ENCODE measurements around the gene NFIB. TPM values are rescaled to one million over a fixed set of nuclear protein-coding genes. Genes with fewer than 3 reads are reported as not detected.

Gene NFIB
- total RNA-seq, 1 donor from 2014 or later = 0.30 TPM

DNA sequence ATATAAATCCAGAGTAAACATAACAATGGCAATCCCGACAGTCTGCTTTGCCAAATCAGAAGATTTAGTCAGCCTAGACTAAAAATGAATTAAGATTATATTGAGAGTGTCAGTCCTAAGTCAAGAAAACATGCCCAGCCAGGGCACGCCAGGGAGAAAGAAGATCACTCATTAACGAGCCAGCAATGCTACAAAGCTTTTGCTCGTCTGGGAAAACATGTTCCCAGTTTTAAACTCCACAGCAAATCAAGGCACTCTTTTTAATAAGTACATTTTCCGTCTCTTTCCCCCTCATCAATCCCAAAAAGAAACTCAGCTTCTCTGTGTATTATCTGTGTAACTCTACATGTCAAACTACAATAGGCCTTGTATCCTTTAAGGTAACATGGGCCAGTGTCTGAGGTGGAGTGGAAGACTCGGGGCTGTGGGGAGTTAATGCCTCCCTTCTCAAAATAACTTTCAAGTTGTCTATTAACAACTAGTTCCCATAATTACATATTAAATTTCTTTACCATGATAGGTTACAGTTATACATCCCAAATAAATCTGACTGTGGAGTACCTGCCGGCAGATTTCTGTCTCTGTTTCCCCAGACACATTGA, 40.9 kb downstream of the NFIB start:
- H3K4me3 ChIP-seq = no peak overlapping the region
- H3K4me2 ChIP-seq = peak overlapping the region; percentile 65
- no peaks in the 10 kb centered on the region for H3K9me3 Mint-ChIP-seq
- no peaks in the 10 kb centered on the region for H3K27me3 ChIP-seq
- H3K36me3 Mint-ChIP-seq = no peaks in the 10 kb centered on the region
- no peak overlapping the region for H3K27ac ChIP-seq
- TF ChIP-seq EZH2phosphoT487 (IDR thresholded peaks at IDR 0.05) (no peak), EZH2 (IDR thresholded peaks at IDR 0.05) (no peak), CTCF (IDR thresholded peaks at IDR 0.05) (no peak)
- peak overlapping the region; percentile 64 for H2AFZ ChIP-seq (replicated peaks)
- no peaks in the 10 kb centered on the region for H3F3A ChIP-seq (ENCODE audit: low read depth)
- no peaks in the 10 kb centered on the region for H3K79me2 ChIP-seq (ENCODE audit: low read depth)
- H3K4me1 ChIP-seq = peaks cover 26% of the 10 kb centered on the region
- no peaks in the 10 kb centered on the region for H3K27me3 Mint-ChIP-seq (ENCODE audit: insufficient read depth, low read depth)
- no peak overlapping the region for H3K4me3 Mint-ChIP-seq
- DNase-seq (ENCODE audit: low spot score) = no peak
- no peaks in the 10 kb centered on the region for H3K9me3 ChIP-seq (ENCODE audit: low read depth)
- peaks cover 31% of the 10 kb centered on the region for H3K4me1 Mint-ChIP-seq
- H4K20me1 ChIP-seq (ENCODE audit: low read depth) = no peaks in the 10 kb centered on the region
- no peak overlapping the region for H3K27ac Mint-ChIP-seq
- no peaks in the 10 kb centered on the region for H3K36me3 ChIP-seq
- H3K9ac ChIP-seq = no peak overlapping the region

GRCh38 chr9:14271093-14271673, 42.8 kb downstream of the NFIB start:
- H3K4me3 ChIP-seq = no peak overlapping the region
- no peaks in the 10 kb centered on the region for H3K9me3 ChIP-seq (ENCODE audit: low read depth)
- no peaks in the 10 kb centered on the region for H3K27me3 Mint-ChIP-seq (ENCODE audit: insufficient read depth, low read depth)
- no peaks in the 10 kb centered on the region for H3K79me2 ChIP-seq (ENCODE audit: low read depth)
- no peaks in the 10 kb centered on the region for H3F3A ChIP-seq (ENCODE audit: low read depth)
- DNase-seq (ENCODE audit: low spot score) = peak; percentile 43
- H3K36me3 Mint-ChIP-seq = no peaks in the 10 kb centered on the region
- peaks cover 26% of the 10 kb centered on the region for H3K4me1 ChIP-seq
- H3K27me3 ChIP-seq = no peaks in the 10 kb centered on the region
- peak overlapping the region; percentile 51 for H2AFZ ChIP-seq (replicated peaks)
- no peak overlapping the region for H3K27ac ChIP-seq
- TF ChIP-seq EZH2 (IDR thresholded peaks at IDR 0.05) (no peak), CTCF (IDR thresholded peaks at IDR 0.05) (no peak), EZH2phosphoT487 (IDR thresholded peaks at IDR 0.05) (no peak)
- no peak overlapping the region for H3K4me2 ChIP-seq
- H3K27ac Mint-ChIP-seq = no peak overlapping the region
- H3K4me3 Mint-ChIP-seq = no peak overlapping the region
- no peaks in the 10 kb centered on the region for H3K9me3 Mint-ChIP-seq
- no peaks in the 10 kb centered on the region for H3K36me3 ChIP-seq
- peaks cover 31% of the 10 kb centered on the region for H3K4me1 Mint-ChIP-seq
- no peaks in the 10 kb centered on the region for H4K20me1 ChIP-seq (ENCODE audit: low read depth)
- no peak overlapping the region for H3K9ac ChIP-seq

GRCh38 chr9:14270358-14271092, 43.4 kb downstream of the NFIB start:
- Mint-ChIP-seq H3K27me3 (ENCODE audit: insufficient read depth, low read depth) (no peaks in the 10 kb centered on the region), H3K27ac (no peak overlapping the region), H3K36me3 (no peaks in the 10 kb centered on the region), H3K9me3 (no peaks in the 10 kb centered on the region), H3K4me3 (no peak overlapping the region), H3K4me1 (peaks cover 28% of the 10 kb centered on the region)
- H3K27me3 ChIP-seq = no peaks in the 10 kb centered on the region
- H3K4me3 ChIP-seq = no peak overlapping the region
- H3F3A ChIP-seq (ENCODE audit: low read depth) = no peaks in the 10 kb centered on the region
- H3K79me2 ChIP-seq (ENCODE audit: low read depth) = no peaks in the 10 kb centered on the region
- no peak for DNase-seq (ENCODE audit: low spot score)
- no peak overlapping the region for H3K9ac ChIP-seq
- no peak overlapping the region for H3K27ac ChIP-seq
- H4K20me1 ChIP-seq (ENCODE audit: low read depth) = no peaks in the 10 kb centered on the region
- no peaks in the 10 kb centered on the region for H3K36me3 ChIP-seq
- TF ChIP-seq EZH2 (IDR thresholded peaks at IDR 0.05) (no peak), EZH2phosphoT487 (IDR thresholded peaks at IDR 0.05) (no peak), CTCF (IDR thresholded peaks at IDR 0.05) (no peak)
- H3K4me1 ChIP-seq = peaks cover 26% of the 10 kb centered on the region
- no peaks in the 10 kb centered on the region for H3K9me3 ChIP-seq (ENCODE audit: low read depth)
- H2AFZ ChIP-seq (replicated peaks) = peak overlapping the region; percentile 51
- H3K4me2 ChIP-seq = no peak overlapping the region
